Prostate gland (tissue), 2 donors: ENCODE measurements around the gene MARCHF3.

Experiments used
- POLR2A ChIP-seq: fragments of 450-650 bp; IDR thresholded peaks from one replicate; pipeline ENCODE4 v1.6.1; 2016; ENCODE audit warnings: antibody characterized with exemption, mild to moderate bottlenecking
- POLR2AphosphoS5 ChIP-seq: sonication (generic); formaldehyde crosslinking; IDR thresholded peaks from one replicate; pipeline ENCODE4 v1.6.1; 2017; ENCODE audit warnings: antibody characterized with exemption
- TF ChIP-seq, protein P1 (sequence below), 4 experiments: fragments of 200-600 bp in 2 of 4; fragments of 450-650 bp in 2 of 4; sonication (generic) in 2 of 4; IDR thresholded peaks; 1 replicate in 3 of 4; 2 replicates in 1 of 4; pipeline ENCODE4 v1.5.1; 2016 to 2019; ENCODE audit warnings: antibody characterized with exemption in 4 of 4, mild to moderate bottlenecking in 2 of 4, moderate library complexity in 2 of 4

- TF ChIP-seq, protein P1, sequence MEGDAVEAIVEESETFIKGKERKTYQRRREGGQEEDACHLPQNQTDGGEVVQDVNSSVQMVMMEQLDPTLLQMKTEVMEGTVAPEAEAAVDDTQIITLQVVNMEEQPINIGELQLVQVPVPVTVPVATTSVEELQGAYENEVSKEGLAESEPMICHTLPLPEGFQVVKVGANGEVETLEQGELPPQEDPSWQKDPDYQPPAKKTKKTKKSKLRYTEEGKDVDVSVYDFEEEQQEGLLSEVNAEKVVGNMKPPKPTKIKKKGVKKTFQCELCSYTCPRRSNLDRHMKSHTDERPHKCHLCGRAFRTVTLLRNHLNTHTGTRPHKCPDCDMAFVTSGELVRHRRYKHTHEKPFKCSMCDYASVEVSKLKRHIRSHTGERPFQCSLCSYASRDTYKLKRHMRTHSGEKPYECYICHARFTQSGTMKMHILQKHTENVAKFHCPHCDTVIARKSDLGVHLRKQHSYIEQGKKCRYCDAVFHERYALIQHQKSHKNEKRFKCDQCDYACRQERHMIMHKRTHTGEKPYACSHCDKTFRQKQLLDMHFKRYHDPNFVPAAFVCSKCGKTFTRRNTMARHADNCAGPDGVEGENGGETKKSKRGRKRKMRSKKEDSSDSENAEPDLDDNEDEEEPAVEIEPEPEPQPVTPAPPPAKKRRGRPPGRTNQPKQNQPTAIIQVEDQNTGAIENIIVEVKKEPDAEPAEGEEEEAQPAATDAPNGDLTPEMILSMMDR (IDR thresholded peaks at IDR 0.05) = no peak
- no peak for TF ChIP-seq POLR2AphosphoS5
- no peak for TF ChIP-seq POLR2A
These were observed 31.2 kb upstream of the MARCHF3 start for GRCh38 chr5:127061537-127061936.
